Breast epithelium (tissue), 3 donors: ENCODE results near the gene MRGPRD.

Experiments used
- POLR2A ChIP-seq: fragments of 450-650 bp; IDR thresholded peaks from one replicate; pipeline ENCODE4 v1.6.1; 2016; ENCODE audit warnings: antibody characterized with exemption, mild to moderate bottlenecking, moderate library complexity
- POLR2AphosphoS5 ChIP-seq, 3 donors: sonication (generic); formaldehyde crosslinking; IDR thresholded peaks; one replicate each; pipeline ENCODE4 v1.6.1; 2017; ENCODE audit warnings: antibody characterized with exemption in 3 of 3
- TF ChIP-seq, protein P1 (sequence below), 3 donors: fragments of 450-650 bp; IDR thresholded peaks; one replicate each; pipeline ENCODE4 v1.5.1; 2016 to 2017; ENCODE audit warnings: antibody characterized with exemption in 3 of 3, mild to moderate bottlenecking in 3 of 3, moderate library complexity in 3 of 3

DNA sequence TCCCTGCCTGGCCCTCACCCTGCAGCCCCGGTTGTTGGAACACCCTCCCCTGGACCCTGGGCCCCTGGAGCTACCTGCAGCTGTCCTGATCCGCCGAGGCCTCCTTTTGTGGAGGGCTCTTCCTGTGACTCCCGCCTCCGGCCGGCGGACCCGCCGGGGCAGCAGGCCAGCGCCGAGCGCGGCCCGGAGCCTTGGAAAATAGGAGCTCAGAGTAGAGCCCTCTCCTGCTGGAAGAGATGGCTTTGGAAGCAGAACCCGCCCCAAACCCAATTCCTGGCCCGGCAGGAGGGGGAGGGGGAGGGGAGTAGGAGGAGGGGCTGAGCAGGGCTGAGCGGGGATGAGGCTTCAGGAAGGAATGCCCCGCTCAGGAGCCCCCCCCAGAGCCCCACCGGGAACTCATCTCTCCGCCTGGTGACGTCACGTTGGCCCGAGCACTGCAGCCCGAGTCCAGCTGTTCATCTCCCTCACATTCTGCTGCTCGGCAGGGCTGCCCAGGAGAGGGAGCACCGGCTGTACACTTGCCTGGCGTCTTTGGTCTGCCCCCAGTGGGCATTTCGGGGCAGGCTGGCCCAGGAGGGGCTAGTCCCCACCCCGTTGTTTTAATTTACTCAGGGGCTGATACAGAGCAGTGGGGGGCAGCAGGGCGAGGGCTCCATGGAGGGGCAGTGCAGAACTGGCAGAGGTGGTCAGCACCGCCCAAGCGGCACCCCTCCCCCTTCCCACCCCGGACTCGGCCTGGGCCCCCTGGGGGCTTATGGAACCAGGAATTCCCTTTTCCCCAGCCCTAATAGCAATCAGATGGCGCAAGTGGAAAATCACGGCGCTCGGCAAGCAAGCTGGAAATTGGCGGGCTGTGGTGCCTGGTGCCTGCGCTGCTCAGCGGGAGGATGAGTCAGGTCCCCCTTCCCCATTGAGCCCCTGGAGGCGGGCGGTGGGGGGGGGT lies 32.5 kb upstream of the MRGPRD start, which contains the start of gene MRGPRF:
- TF ChIP-seq, protein P1, sequence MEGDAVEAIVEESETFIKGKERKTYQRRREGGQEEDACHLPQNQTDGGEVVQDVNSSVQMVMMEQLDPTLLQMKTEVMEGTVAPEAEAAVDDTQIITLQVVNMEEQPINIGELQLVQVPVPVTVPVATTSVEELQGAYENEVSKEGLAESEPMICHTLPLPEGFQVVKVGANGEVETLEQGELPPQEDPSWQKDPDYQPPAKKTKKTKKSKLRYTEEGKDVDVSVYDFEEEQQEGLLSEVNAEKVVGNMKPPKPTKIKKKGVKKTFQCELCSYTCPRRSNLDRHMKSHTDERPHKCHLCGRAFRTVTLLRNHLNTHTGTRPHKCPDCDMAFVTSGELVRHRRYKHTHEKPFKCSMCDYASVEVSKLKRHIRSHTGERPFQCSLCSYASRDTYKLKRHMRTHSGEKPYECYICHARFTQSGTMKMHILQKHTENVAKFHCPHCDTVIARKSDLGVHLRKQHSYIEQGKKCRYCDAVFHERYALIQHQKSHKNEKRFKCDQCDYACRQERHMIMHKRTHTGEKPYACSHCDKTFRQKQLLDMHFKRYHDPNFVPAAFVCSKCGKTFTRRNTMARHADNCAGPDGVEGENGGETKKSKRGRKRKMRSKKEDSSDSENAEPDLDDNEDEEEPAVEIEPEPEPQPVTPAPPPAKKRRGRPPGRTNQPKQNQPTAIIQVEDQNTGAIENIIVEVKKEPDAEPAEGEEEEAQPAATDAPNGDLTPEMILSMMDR (IDR thresholded peaks at IDR 0.05), result peak; percentile 16 to 47 (median 36)
- TF ChIP-seq POLR2A, result no peak
- TF ChIP-seq POLR2AphosphoS5 (IDR thresholded peaks at IDR 0.05), result peak in 2 of 3 donors; percentile 50 to 57
